Activated CD8-positive, alpha-beta memory T cell treated with anti-CD3 and anti-CD28 coated beads, Interleukin-2, amount 10 ng/mL, durations not matched to agents 7 days and 5 days (primary cell): ENCODE measurements around the gene MFSD8. TPM values are rescaled to one million over a fixed set of nuclear protein-coding genes. Genes with fewer than 3 reads are reported as not detected.
"Not testable (repeated sequence)": the region's sequence is repeated elsewhere in the genome, so short reads cannot be mapped to it uniquely, and the experiment has no call there.

ENCODE experiments used
- ATAC-seq: fragments of 150-1000 bp; cut with Tn5 transposase; one replicate; pipeline ENCODE4 v1.10.0; 2021; ENCODE audit warnings: moderate library complexity
- CTCF ChIA-PET: fragments of 350-600 bp; sonication (Branson Sonifier 250); formaldehyde crosslinking; loops from one replicate; lab custom pipeline; 2021; ENCODE audit warnings: antibody characterized with exemption; lab: Charles Lee
- DNase-seq: peaks from one replicate; pipeline ENCODE4 v3.0.0-alpha.2; 2020
- H3K27ac Mint-ChIP-seq: one replicate; pipeline ENCODE4 v1.8.0; 2021; ENCODE audit warnings: mild to moderate bottlenecking, mixed read lengths
- H3K27me3 Mint-ChIP-seq: one replicate; pipeline ENCODE4 v1.8.0; 2021; ENCODE audit warnings: mixed read lengths
- H3K36me3 Mint-ChIP-seq: one replicate; pipeline ENCODE4 v1.8.0; 2021; ENCODE audit warnings: mild to moderate bottlenecking, mixed read lengths
- H3K4me1 Mint-ChIP-seq: one replicate; pipeline ENCODE4 v1.8.0; 2021; ENCODE audit warnings: mixed read lengths
- H3K4me3 Mint-ChIP-seq: one replicate; pipeline ENCODE4 v1.8.0; 2021; ENCODE audit warnings: mild to moderate bottlenecking, moderate library complexity, mixed read lengths
- H3K9me3 Mint-ChIP-seq: one replicate; pipeline ENCODE4 v1.8.0; 2022; ENCODE audit warnings: low read depth, mixed read lengths
- total RNA-seq, 2 experiments: library from RNA; stranded (reverse); gene quantifications; one replicate each; pipeline ENCODE4 v1.2.3, GENCODE V29; 2021

MFSD8 gene
- total RNA-seq, 2 experiments from 2014 or later: 19.9 to 24.6 TPM

DNA sequence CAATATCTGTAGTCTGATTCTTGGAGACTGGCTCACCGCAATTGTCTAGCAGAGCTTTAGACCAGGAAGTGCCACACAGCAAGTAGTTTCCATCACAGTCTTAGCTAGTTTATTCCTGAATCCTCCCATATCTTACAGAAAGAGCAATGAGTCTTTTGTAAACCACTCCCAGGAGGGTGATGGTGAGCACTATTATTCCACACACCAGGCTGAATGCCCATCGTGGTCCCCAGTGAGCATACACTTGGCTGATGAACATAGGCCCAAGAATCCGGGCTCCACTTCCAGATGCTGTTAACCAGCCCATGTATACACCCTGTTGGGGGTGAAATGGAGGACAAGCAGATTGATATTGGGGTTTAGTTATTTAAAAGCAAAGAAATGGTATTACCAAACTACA, 44.5 kb downstream of the MFSD8 start:
- Mint-ChIP-seq H3K27ac (no peak overlapping the region), H3K36me3 (peaks cover 32% of the 10 kb centered on the region), H3K4me1 (no peaks in the 10 kb centered on the region), H3K4me3 (no peak overlapping the region), H3K27me3 (no peaks in the 10 kb centered on the region), H3K9me3 (no peaks in the 10 kb centered on the region)
- ATAC-seq: no peak
- CTCF ChIA-PET: no interaction called here
- no peak for DNase-seq

DNA sequence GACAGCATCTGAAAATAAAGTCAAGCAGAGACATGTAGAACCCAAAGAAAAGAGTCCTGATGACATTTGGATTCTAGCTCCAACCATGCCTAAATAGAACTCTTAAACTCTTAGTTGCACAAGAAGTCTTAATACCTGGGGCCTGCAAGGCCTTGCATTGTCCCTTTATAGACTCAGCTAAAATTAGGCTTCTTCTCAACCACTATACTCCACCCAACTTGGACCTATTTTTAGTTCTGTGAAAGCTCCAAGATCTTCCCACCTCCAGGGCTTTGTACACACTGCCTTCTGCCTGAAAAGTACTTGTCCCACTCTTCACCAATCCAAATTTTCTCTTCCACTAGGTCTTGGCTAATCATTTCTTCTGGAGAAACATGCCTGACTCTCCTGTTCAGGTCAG, 47.8 kb downstream of the MFSD8 start:
- ATAC-seq (no peak), DNase-seq (no peak)
- Mint-ChIP-seq H3K4me1 (no peaks in the 10 kb centered on the region), H3K9me3 (no peaks in the 10 kb centered on the region), H3K36me3 (peaks cover 12% of the 10 kb centered on the region), H3K27ac (no peak overlapping the region), H3K4me3 (no peak overlapping the region), H3K27me3 (no peaks in the 10 kb centered on the region)
- CTCF ChIA-PET: no interaction called here

DNA sequence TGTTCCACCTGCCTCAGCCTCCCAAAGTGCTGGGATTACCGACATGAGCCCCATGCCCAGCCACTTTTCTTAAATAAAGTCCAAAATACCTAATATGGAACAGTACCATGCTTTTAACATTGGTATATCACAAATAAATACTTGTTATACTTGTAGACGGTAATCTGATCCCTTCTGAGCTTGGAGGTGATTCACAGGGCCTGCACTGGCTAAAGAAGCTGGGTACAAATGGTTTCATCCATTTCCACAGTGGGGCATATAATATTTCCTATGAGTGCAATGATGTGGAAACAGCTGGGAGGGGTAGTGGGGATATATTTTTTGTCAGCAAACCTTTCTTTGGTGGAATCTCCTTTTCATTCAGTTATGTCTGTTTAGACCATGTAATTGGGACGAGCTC, 48.5 kb downstream of the MFSD8 start:
- CTCF ChIA-PET: no interaction called here
- no peak overlapping the region for H3K4me3 Mint-ChIP-seq
- ATAC-seq (no peak), DNase-seq (no peak)
- no peak overlapping the region for H3K27ac Mint-ChIP-seq
- no peaks in the 10 kb centered on the region for H3K27me3 Mint-ChIP-seq
- no peaks in the 10 kb centered on the region for H3K4me1 Mint-ChIP-seq
- no peaks in the 10 kb centered on the region for H3K9me3 Mint-ChIP-seq
- peaks cover 12% of the 10 kb centered on the region for H3K36me3 Mint-ChIP-seq

DNA sequence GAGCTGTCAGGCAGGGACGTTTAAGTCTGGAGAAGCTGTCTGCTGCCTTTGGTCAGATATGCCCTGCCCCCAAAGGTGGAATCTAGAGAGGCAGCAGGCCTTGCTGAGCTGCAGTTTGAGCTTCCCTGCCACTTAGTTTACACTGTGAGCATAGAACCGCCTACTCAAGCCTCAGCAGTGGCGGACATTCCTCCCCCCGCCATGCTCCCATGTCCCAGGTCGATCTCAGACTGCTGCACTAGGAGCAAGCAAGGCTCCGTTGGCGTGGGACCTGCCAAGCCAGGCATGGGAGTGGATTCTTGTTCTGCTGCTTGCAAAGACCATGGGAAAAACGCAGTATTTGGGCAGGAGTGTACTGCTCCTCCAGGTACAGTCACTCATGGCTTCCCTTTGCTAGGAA, 59.9 kb downstream of the MFSD8 start:
- H3K4me3 Mint-ChIP-seq: no peak overlapping the region
- ATAC-seq (no peak), DNase-seq (no peak)
- H3K27ac Mint-ChIP-seq: no peak overlapping the region
- peaks cover 6% of the 10 kb centered on the region for H3K9me3 Mint-ChIP-seq
- no peaks in the 10 kb centered on the region for H3K4me1 Mint-ChIP-seq
- H3K36me3 Mint-ChIP-seq: peaks cover 29% of the 10 kb centered on the region
- CTCF ChIA-PET: no interaction called here
- no peaks in the 10 kb centered on the region for H3K27me3 Mint-ChIP-seq

DNA sequence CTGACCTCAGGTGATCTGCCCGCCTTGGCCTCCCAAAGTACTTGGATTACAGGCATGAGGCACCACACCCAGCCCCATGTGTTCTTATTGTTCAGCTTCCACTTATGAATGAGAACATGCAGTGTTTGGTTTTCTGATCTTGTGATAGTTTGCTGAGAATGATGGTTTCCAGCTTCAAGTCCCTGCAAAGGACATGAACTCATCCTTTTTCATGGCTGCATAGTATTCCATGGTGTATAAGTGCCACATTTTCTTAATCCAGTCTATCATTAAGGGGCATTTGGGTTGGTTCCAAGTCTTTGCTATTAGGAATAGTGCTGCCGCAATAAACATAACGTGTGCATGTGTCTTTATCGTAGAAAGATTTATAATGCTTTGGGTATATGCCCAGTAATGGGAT, 65.3 kb downstream of the MFSD8 start:
- DNase-seq, H3K4me1 Mint-ChIP-seq, ATAC-seq, H3K4me3 Mint-ChIP-seq, H3K27ac Mint-ChIP-seq, CTCF ChIA-PET, H3K27me3 Mint-ChIP-seq, H3K9me3 Mint-ChIP-seq: not testable (repeated sequence)
- H3K36me3 Mint-ChIP-seq: peaks cover 60% of the 10 kb centered on the region

DNA sequence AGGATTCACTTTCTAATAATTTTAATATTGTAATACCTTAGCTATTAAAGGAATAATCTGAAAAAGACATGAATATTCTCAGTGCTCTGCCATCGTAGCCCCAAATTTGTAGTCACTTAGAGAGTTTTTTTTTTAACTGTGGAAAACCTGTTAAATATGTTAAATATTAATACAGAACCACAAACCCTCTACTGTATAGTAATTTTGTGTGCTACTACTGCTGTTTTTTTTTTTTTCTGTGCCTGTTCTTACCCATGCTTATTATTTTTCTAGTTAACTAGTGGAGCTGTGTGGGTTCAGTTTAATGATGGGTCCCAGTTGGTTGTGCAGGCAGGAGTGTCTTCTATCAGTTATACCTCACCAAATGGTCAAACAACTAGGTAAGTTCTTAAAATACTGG, 68.4 kb downstream of the MFSD8 start:
- DNase-seq (no peak), ATAC-seq (no peak)
- Mint-ChIP-seq H3K27ac (no peak overlapping the region), H3K27me3 (no peaks in the 10 kb centered on the region), H3K36me3 (peaks cover 63% of the 10 kb centered on the region), H3K4me1 (peaks cover 4% of the 10 kb centered on the region), H3K4me3 (no peak overlapping the region), H3K9me3 (peaks cover 2% of the 10 kb centered on the region)
- CTCF ChIA-PET: no interaction called here

DNA sequence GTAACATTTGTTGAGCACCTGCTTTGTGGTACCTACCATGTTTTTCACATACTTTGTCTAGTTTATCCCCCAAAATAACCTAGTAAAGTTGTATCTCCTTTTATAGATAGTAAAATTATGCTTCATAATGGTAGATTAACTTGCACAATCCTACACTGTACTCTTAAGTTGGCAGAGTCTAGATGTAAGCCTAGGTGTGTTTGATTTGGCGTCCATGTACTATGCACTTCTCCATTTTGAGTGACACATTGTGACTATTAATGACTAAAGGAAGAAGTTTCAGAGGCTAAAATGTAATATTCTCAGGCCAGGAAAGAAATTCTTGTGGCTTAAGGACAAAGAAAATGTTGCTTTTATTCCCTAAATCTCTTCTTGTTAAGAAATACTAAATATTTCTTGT, 68.9 kb downstream of the MFSD8 start:
- ATAC-seq (no peak), DNase-seq (no peak)
- H3K27me3 Mint-ChIP-seq: no peaks in the 10 kb centered on the region
- no peak overlapping the region for H3K27ac Mint-ChIP-seq
- H3K9me3 Mint-ChIP-seq: peaks cover 2% of the 10 kb centered on the region
- CTCF ChIA-PET: no interaction called here
- peaks cover 4% of the 10 kb centered on the region for H3K4me1 Mint-ChIP-seq
- peaks cover 62% of the 10 kb centered on the region for H3K36me3 Mint-ChIP-seq
- no peak overlapping the region for H3K4me3 Mint-ChIP-seq

DNA sequence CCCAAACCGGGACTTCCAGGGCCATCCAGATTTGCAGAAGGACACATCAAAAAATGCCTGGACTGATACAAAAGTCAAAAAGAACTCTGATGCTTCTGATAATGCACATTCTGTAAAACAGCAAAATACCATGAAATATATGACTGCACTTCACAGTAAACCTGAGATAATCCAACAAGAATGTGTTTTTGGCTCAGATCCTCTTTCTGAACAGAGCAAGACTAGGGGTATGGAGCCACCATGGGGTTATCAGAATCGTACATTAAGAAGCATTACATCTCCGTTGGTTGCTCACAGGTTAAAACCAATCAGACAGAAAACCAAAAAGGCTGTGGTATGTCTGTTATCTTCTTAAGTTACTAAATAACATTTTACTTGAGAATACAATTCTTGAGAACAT, 75.1 kb downstream of the MFSD8 start:
- peaks cover 32% of the 10 kb centered on the region for H3K4me1 Mint-ChIP-seq
- H3K27ac Mint-ChIP-seq: no peak overlapping the region
- no peaks in the 10 kb centered on the region for H3K9me3 Mint-ChIP-seq
- H3K4me3 Mint-ChIP-seq: no peak overlapping the region
- no peak for DNase-seq
- H3K27me3 Mint-ChIP-seq: no peaks in the 10 kb centered on the region
- ATAC-seq: no peak
- CTCF ChIA-PET: no interaction called here
- H3K36me3 Mint-ChIP-seq: peaks cover 63% of the 10 kb centered on the region

DNA sequence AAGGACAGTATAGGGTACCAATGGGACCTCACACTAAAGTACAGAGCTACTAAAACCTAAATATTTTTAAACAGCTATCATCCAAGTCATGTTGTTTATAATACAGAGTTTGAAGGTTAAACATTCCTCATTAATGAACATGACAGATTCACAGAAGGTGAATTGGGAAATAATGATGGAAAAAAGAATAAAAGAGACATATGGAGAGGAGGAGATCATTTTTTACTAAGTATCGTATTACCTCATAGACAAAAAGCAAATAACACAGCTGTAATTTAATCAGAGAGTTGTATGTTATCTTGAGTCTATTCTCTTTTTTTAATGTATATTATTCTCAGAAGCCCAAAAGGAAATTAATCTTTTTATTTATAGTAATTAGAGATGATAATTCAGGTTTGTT, 76.4 kb downstream of the MFSD8 start:
- H3K27ac Mint-ChIP-seq: no peak overlapping the region
- H3K27me3 Mint-ChIP-seq: no peaks in the 10 kb centered on the region
- H3K4me3 Mint-ChIP-seq: no peak overlapping the region
- peaks cover 33% of the 10 kb centered on the region for H3K4me1 Mint-ChIP-seq
- ATAC-seq (no peak), DNase-seq (no peak)
- CTCF ChIA-PET: no interaction called here
- no peaks in the 10 kb centered on the region for H3K9me3 Mint-ChIP-seq
- H3K36me3 Mint-ChIP-seq: peaks cover 59% of the 10 kb centered on the region

DNA sequence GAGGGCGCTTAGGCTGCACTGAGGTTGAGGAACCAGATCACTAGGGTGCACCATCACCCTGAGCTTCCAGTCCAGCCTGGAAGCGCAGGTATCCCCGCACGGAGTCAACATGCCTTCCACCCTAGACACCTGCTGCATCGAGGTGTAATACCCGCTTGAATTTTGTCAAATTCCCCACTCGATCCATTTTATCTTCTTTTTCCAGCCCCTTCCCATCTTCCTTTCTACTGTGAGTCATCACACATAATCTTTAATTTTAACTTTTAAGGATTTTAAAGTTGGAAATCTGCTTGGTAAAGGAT, 83.5 kb downstream of the MFSD8 start:
- Mint-ChIP-seq H3K27me3 (no peaks in the 10 kb centered on the region), H3K9me3 (no peaks in the 10 kb centered on the region), H3K36me3 (peaks cover 38% of the 10 kb centered on the region), H3K27ac (peak overlapping the region; percentile 96), H3K4me3 (peak overlapping the region; percentile 100), H3K4me1 (peaks cover 47% of the 10 kb centered on the region)
- ATAC-seq (peak; percentile 32), DNase-seq (no peak)
- CTCF ChIA-PET: interaction anchor here (1.1 kb wide), 1 partner anchor 11 kb away, joined by 4 read pairs; no protein-coding TSS in a partner anchor

DNA sequence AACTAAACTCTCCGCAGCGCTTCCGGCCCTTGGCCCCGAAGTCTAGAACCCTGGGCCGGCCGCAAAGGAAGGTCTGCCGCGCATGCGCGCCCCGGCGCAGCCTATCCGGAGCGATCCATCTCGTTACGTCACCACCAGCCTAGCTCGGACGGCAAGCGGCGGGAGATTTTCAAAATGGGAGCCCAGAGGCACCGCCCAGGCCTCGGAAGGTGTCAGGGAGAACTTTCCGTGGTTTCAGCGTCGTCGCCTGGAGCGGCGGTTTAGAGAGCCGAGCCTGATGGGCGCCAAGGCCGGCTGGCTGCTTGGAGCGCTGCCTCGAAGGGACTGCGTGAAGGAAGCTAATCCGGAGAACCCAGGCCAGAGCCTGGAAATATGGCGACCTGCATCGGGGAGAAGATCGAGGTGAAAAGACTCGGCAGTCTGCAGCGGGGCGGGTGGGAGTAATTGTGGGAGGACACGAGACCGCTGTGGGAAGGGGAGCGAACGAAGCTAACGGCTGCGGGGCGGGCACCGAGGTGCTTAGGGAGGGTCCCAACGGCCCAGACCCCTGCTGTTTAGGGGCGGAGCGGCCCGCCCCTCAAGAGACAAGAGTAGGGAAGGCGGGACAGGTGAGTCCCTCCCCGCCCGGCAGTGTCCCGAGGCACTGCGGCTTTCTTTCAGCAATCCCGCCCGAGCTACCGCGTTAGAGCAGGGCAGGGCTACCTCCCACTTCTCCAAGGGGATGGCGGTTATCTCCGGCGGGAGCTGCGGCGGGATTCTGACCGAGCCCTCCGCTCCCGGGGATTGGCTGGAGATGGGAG, 84.0 kb downstream of the MFSD8 start, which contains the start of gene PLK4:
Gene PLK4, plus strand, starts transcription at position 131 of the 800 bp plus-strand sequence. Its CDS starts 242 bp downstream, at position 373.
- peaks cover 43% of the 10 kb centered on the region for H3K4me1 Mint-ChIP-seq
- ATAC-seq: peak; percentile 94
- H3K9me3 Mint-ChIP-seq: no peaks in the 10 kb centered on the region
- CTCF ChIA-PET: interaction anchor here (1.1 to 1.2 kb wide), 2 partner anchors 11 to 98 kb away, joined by 3 to 4 read pairs; no protein-coding TSS in a partner anchor
- H3K27ac Mint-ChIP-seq: peak within 1 kb of the TSS; percentile 96
- H3K4me3 Mint-ChIP-seq: peak within 1 kb of the TSS; percentile 100
- H3K27me3 Mint-ChIP-seq: no peaks in the 10 kb centered on the region
- peak; percentile 98 for DNase-seq
- peaks cover 34% of the 10 kb centered on the region for H3K36me3 Mint-ChIP-seq

DNA sequence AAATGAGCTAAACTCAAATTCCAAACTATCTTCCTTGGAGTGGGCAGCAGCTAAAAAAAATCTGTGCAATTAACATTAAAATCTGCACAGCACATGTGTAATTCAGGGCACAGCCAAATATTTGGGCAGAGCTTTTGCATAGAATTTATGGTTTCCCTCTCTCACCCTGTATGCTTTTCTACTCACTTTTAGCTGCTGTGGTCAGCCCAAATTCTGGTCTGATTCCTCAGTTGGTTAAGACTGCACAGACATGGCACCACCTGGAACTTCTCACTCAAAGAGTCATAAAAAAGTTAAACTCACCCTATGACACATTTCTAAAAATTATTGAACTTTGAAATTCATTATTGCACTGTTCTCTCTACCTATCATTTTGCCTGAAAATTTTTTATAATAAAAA, 89.2 kb downstream of the MFSD8 start:
- H3K27ac Mint-ChIP-seq: no peak overlapping the region
- ATAC-seq (no peak), DNase-seq (no peak)
- CTCF ChIA-PET: interaction anchor here (0.5 kb wide), 1 partner anchor 54 kb away, joined by 3 read pairs; no protein-coding TSS in a partner anchor
- H3K27me3 Mint-ChIP-seq: no peaks in the 10 kb centered on the region
- H3K4me1 Mint-ChIP-seq: peaks cover 18% of the 10 kb centered on the region
- no peak overlapping the region for H3K4me3 Mint-ChIP-seq
- H3K36me3 Mint-ChIP-seq: peaks cover 11% of the 10 kb centered on the region
- H3K9me3 Mint-ChIP-seq: no peaks in the 10 kb centered on the region

DNA sequence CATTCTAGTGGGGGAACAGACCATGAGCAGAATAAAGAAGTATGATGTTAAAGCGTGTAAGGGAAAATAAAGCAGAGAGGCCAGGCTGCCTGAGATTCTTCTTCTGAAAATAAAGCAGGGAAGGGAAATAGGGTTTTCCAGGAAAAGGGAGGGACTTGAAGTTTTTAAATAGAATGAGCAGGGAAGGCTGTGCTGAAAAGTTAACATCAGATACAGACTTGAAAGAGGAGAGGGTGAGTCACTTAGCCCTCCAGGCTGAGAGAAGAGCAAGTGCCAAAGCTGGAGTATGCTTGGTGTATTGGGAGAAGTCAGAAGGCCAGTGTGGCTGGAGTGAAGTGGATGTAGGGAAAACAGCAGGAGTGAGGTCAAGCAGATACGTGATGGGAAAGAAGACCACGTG, 94.3 kb downstream of the MFSD8 start:
- Mint-ChIP-seq H3K27ac (no peak overlapping the region), H3K36me3 (peaks cover 4% of the 10 kb centered on the region), H3K4me1 (peaks cover 7% of the 10 kb centered on the region), H3K4me3 (no peak overlapping the region), H3K27me3 (no peaks in the 10 kb centered on the region), H3K9me3 (no peaks in the 10 kb centered on the region)
- no peak for ATAC-seq
- no peak for DNase-seq
- CTCF ChIA-PET: no interaction called here

DNA sequence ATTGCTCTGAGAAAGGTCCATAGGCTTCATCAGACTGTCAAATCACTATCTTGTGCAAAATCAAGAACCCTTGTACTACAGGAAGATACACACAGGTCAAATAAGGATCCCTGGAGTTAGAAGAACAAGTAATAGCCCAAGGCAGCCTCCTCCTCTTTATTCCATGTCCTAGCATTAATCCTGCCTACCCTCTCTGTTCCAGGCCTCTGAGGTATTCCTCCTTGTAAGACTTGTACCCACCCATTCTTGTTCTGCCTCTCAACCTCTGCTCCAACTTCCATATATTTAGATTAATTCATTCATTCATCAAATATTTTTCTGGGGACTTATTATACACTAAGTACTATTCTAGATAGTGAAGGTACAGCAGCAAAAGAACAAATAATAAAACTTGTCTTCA, 94.7 kb downstream of the MFSD8 start:
- CTCF ChIA-PET: no interaction called here
- peaks cover 7% of the 10 kb centered on the region for H3K4me1 Mint-ChIP-seq
- ATAC-seq (no peak), DNase-seq (no peak)
- H3K27me3 Mint-ChIP-seq: no peaks in the 10 kb centered on the region
- no peaks in the 10 kb centered on the region for H3K9me3 Mint-ChIP-seq
- no peak overlapping the region for H3K4me3 Mint-ChIP-seq
- H3K27ac Mint-ChIP-seq: no peak overlapping the region
- H3K36me3 Mint-ChIP-seq: peaks cover 2% of the 10 kb centered on the region
